Measurements from ENCODE around the gene MECP2. TPM values are rescaled to one million over a fixed set of nuclear protein-coding genes. Genes with fewer than 3 reads are reported as not detected.

Gene MECP2
- total and polyA plus RNA-seq, 12 donors: 14.0 to 39.3 (median 36.2) TPM

DNA sequence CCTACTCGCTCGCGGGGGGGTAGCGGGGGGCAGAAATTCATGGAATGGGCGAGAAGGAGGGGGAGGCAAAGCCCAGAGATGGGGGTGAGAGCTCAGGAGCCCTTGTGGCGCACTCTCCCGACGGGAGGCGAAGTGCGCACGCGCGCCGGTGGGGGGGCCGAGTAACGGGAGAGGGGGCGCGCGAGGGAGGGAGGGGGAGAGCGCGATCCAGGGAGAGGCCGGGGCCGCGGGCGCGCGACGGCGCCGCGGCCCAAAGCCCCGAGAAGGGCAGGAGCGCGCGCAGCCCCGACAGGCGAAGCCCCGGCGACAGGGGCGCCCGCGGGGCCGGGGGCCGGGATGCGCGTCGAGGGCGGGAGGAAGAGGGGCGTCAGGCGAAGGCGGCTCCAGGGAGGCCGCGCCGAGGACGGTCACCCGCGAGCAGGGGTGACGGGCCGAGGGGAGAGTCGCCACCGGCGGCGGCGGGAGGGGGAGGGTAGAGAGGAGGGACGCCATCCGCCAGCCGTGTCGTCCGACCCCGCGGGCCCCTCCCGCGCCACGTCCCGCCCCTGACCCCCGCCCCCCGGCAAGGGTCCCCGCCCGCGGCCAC is 421 bp downstream of the MECP2 start:
- peak; percentile 75 to 77 for DNase-seq
- H3K27me3 ChIP-seq: peaks cover 0 to 49% (median 0%) of the 10 kb centered on the region in 7 donors
- intact Hi-C loops (cut with DNase I): loop anchor here in 2 of 10 donors (5.0 to 10.0 kb wide), 2 partner anchors 72 to 85 kb away; no protein-coding TSS in a partner anchor
- WGBS, 2 donors: 0 to 4% methylated on average over 5 to 54 of the region's 80 CpGs
- peaks cover 2 to 47% (median 40%) of the 10 kb centered on the region in 9 donors for H3K4me1 ChIP-seq
- H3K36me3 ChIP-seq: no peaks in the 10 kb centered on the region
- ATAC-seq: peak; percentile 65 to 87 (median 80)
- H3K27ac ChIP-seq: peak overlapping the region; percentile 92 to 98 (median 96)
- peak overlapping the region; percentile 44 to 81 (median 72) for H3K4me3 ChIP-seq
- no peaks in the 10 kb centered on the region for H3K9me3 ChIP-seq
- TF ChIP-seq, protein P1, sequence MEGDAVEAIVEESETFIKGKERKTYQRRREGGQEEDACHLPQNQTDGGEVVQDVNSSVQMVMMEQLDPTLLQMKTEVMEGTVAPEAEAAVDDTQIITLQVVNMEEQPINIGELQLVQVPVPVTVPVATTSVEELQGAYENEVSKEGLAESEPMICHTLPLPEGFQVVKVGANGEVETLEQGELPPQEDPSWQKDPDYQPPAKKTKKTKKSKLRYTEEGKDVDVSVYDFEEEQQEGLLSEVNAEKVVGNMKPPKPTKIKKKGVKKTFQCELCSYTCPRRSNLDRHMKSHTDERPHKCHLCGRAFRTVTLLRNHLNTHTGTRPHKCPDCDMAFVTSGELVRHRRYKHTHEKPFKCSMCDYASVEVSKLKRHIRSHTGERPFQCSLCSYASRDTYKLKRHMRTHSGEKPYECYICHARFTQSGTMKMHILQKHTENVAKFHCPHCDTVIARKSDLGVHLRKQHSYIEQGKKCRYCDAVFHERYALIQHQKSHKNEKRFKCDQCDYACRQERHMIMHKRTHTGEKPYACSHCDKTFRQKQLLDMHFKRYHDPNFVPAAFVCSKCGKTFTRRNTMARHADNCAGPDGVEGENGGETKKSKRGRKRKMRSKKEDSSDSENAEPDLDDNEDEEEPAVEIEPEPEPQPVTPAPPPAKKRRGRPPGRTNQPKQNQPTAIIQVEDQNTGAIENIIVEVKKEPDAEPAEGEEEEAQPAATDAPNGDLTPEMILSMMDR (IDR thresholded peaks at IDR 0.05): no peak

DNA sequence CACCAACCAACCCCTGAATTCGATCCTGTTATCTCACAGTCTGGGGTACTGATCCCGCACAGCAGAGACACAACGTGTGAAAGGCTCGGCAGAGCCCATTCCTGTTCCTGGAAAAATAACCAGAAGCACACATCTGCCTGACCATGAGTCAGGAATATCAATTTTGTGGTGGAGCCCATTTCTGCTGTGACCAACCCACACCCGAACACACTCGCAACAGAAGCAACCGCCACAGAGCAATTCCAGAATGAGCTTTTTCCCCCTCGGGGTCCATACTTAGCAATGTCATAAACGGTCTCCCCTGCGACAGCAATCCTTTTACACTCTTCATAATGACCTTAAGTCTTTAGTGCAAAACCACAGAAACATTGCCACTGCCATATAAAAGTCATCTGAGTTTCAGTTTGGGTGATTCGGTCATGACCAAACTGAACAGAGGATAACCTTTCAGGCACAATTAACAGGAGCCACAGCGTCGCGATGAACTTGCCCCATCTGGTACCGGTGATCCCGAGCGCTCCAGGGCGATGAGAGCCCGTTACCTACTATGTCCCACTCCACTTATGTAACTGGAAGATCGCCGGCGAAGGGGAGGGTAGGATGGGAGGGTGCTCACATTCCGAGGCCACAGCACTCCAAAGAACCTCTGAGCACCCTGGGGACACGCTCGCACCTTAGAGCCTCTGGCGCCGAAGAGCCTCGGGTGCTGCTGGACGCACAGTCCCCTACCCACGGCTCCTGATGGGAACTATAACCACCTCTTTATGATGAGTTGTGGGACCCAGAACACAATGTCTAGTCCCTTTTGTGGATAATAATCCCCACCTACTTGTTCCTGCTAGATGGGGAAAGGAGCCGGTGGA is 1.1 kb downstream of the MECP2 start:
- peak; percentile 16 to 24 for DNase-seq

DNA sequence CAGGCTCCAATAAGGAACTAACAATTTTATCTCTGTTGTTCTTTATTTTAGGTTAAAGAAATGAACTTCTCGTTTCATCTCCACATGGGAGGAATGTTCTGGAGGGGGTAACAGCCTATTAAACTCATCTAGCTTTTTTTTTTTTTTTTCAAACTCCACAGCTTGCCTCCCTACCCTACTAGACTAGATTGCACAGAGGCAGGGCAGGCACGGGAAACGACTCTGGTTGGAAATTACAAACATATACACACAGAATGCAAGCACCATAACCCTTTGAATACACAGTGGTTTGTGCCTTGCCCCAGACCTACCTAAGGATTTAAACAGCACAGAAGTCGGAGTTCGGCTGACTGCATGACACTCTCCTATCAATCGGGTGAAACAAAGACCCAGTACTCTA is 2.7 kb downstream of the MECP2 start:
- DNase-seq (no peak), ATAC-seq (no peak)
- WGBS, 2 donors: 26 to 27% methylated on average over 6 of the region's 6 CpGs
- peaks cover 0 to 9% (median 0%) of the 10 kb centered on the region in 9 donors for H3K36me3 ChIP-seq
- intact Hi-C loops (cut with DNase I): loop anchor here in 2 of 10 donors (5.0 to 10.0 kb wide), 3 partner anchors 43 to 83 kb away; no protein-coding TSS in a partner anchor
- H3K27ac ChIP-seq: peak overlapping the region in 2 of 10 donors; percentile 28 to 97
- TF ChIP-seq, protein P1 (IDR thresholded peaks at IDR 0.05): no peak
- H3K9me3 ChIP-seq: no peaks in the 10 kb centered on the region
- peak overlapping the region in 7 of 10 donors; percentile 3 to 81 (median 71) for H3K4me3 ChIP-seq
- H3K27me3 ChIP-seq: peaks cover 0 to 58% (median 0%) of the 10 kb centered on the region in 7 donors
- peaks cover 2 to 63% (median 42%) of the 10 kb centered on the region in 9 donors for H3K4me1 ChIP-seq

More for the DNA sequence above, 1.1 kb downstream of the MECP2 start:
- Histone ChIP-seq H3K27me3 (peaks cover 0 to 46% (median 0%) of the 10 kb centered on the region in 7 donors), H3K4me3 (peak overlapping the region; percentile 44 to 81 (median 72)), H3K27ac (peak overlapping the region; percentile 92 to 98 (median 96)), H3K9me3 (no peaks in the 10 kb centered on the region), H3K4me1 (peaks cover 2 to 54% (median 41%) of the 10 kb centered on the region in 9 donors), H3K36me3 (peaks cover 0 to 3% (median 0%) of the 10 kb centered on the region in 9 donors)
- WGBS, 2 donors: 4 to 5% methylated on average over 31 of the region's 31 CpGs
- ATAC-seq: peak; percentile 3 to 63 (median 50)
- intact Hi-C loops (cut with DNase I): loop anchor here in 2 of 10 donors (5.0 to 10.0 kb wide), 2 partner anchors 72 to 84 kb away; no protein-coding TSS in a partner anchor
- TF ChIP-seq, protein P1 (IDR thresholded peaks at IDR 0.05): no peak

DNA sequence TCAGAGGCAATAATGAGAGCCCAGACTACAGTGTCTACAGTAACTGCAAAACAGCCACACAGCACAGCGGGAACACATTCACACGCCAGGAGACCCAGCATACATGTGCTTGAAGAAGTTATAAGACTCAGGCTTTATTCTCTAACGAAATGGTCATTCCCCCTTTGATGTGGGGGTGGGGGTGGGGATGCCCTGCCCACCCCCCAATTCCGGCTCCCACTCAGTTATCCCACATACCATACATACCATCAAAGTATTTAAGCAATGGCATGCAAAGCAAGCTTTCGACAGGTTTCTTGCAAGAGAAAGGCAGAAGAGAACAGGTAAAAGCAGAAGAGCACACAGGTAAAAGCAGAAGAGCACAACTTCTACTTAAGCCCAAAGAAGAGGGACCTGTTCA is 3.6 kb downstream of the MECP2 start:
- no peak for ATAC-seq
- WGBS, 2 donors: 49 to 64% methylated on average over 5 of the region's 5 CpGs
- H3K27ac ChIP-seq: peak overlapping the region in 1 of 10 donors; percentile 97
- peaks cover 0 to 56% (median 0%) of the 10 kb centered on the region in 7 donors for H3K27me3 ChIP-seq
- no peak for DNase-seq
- peaks cover 2 to 63% (median 42%) of the 10 kb centered on the region in 9 donors for H3K4me1 ChIP-seq
- H3K4me3 ChIP-seq: peak overlapping the region in 3 of 10 donors; percentile 5 to 72 (median 13)
- TF ChIP-seq, protein P1 (IDR thresholded peaks at IDR 0.05): no peak
- peaks cover 0 to 9% (median 0%) of the 10 kb centered on the region in 9 donors for H3K36me3 ChIP-seq
- intact Hi-C loops (cut with DNase I): loop anchor here in 1 of 10 donors (5.0 to 10.0 kb wide), 2 partner anchors 42 to 69 kb away; no protein-coding TSS in a partner anchor
- no peaks in the 10 kb centered on the region for H3K9me3 ChIP-seq
